NCI-H2029 treated with DMSO at 0.1 percent for 48 hours (cell line): ENCODE results near the gene CCDC73.
"Not testable (repeated sequence)": the region's sequence is repeated elsewhere in the genome, so short reads cannot be mapped to it uniquely, and the experiment has no call there.

Experiments used
- DNase-seq: peaks from one replicate; lab custom pipeline; 2025; lab: John Stamatoyannopoulos, UW

CCDC73 gene

GRCh38 chr11:32705309-32706033 lies 89.0 kb downstream of the CCDC73 start:
- no peak for DNase-seq

DNA sequence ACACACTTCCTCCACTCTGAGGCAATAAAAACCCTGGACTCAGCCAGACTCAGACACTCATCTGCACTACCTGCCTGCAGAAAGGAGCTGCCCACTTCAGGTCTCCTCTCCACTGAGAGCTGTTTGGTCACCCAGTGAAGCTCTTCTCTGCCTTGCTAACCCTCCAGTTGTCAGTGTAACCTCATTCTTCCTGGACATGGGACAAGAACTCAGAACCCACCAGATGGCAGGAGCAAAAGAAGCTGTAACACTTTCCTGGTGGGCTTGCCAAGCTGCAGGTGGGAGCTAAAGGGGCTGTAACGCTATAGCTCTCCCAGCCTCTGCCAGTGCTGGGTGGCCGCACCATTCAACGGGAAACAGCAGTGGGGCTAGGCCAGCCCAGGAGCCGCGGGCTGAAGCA lies 89.7 kb downstream of the CCDC73 start:
- no peak for DNase-seq

- no peak for DNase-seq
Measured at GRCh38 chr11:32704261-32704660, 90.2 kb downstream of the CCDC73 start.

DNA sequence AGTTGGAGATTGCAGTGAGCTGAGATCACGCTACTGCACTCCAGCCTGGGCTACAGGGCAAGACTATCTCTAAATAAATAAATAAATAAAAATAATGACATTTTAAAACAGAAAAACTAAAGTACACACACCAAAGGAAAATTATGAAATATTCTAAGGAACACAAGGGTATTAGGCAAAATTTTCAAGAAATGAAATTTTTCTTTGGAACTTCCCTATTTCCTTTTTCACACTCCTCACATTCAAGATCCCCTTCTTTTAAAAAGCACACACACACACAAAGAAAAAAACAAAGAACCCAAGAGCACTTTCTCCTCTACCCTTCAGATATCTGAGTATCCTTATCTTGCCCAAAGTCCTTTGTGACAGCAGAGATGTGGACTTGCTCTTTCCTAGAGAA lies 92.8 kb downstream of the CCDC73 start:
- no peak for DNase-seq

DNA sequence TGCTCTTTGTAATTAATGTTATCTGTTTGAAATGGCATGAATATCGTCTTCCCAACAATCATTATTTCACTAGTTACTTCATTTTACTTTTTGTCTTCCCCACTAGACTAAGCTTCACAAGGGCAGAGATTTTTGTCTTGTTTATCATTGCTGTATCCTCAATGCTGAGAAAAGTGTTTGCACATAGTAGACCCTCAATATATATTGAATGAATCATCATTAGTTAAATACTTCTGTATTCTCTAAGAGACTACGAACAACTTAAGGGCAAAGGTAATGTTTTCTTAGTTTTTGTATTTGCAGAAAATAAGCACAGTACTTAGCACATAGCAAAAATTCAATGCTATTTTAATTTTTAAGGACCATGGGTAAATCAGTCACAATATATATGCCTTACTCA lies 95.9 kb downstream of the CCDC73 start:
- no peak for DNase-seq

- no peak for DNase-seq
Measured at GRCh38 chr11:32671051-32671450, 123.4 kb downstream of the CCDC73 start.

DNA sequence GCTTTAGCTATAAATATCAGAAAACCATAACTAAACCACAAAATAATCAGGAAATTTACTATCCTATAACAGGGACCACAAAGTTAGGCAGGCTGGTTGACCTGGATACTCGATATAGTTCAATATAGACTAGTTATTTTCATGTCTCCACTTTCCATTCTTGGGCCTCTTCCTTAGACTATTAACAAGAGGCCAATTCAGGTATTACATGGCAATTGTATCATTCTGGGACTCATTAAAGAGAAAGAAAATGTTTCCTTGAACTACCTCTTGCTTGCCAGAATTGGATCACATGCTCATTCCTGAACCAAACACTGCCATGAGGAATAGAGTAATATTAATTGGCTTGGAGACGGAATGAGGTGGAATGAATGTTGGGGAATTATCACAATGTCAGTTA lies 134.8 kb downstream of the CCDC73 start:
- no peak for DNase-seq

- no peak for DNase-seq
Measured at GRCh38 chr11:32658639-32659406, 135.6 kb downstream of the CCDC73 start.

DNA sequence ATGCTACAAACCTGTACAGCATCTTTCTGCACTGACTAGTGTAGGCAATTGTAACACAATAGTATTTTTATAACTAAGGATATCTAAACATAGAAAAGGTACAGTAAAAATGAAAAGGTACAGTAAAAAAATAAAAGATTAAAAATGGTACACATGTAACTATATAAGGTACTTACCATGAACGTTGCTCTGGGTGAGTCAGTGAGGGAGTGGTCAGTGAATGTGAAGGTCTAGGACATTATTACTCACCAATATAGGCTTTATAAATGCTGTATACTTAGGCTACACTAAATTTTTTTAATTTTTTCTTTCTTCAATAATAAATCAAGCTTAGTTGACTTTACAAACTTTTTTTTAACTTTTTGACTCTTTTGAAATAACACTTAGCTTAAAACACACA lies 150.9 kb downstream of the CCDC73 start:
- no peak for DNase-seq

GRCh38 chr11:32641361-32641760 lies 153.1 kb downstream of the CCDC73 start:
- DNase-seq: no peak

- DNase-seq: no peak
Measured at GRCh38 chr11:32635819-32636218, 158.6 kb downstream of the CCDC73 start.

DNA sequence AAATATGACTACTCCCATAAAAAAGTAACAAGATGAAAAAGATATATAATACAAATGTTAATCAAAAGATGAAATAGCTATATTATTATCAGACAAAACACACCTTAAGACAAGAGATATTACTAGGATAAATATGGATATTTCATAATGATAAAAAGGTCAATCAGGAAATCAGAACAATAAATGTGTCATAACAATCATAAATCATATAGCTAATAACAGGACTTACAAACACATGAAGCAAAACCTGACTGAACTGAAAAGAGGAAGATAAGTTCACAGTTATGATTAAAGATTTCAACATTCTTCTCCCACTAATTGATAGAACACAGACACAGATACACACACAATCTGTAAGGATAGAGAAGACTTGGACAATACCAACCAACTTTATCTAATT lies 163.6 kb downstream of the CCDC73 start:
- DNase-seq: no peak

GRCh38 chr11:32616903-32617302 lies 177.6 kb downstream of the CCDC73 start:
- DNase-seq: no peak

GRCh38 chr11:32615422-32615821 lies 179.0 kb downstream of the CCDC73 start:
- no peak for DNase-seq

GRCh38 chr11:32613500-32614151 lies 180.8 kb downstream of the CCDC73 start:
- no peak for DNase-seq

GRCh38 chr11:32610797-32611352 lies 183.6 kb downstream of the CCDC73 start:
- DNase-seq: no peak

GRCh38 chr11:32608826-32609225 lies 185.6 kb downstream of the CCDC73 start:
- not testable (repeated sequence) for DNase-seq

DNA sequence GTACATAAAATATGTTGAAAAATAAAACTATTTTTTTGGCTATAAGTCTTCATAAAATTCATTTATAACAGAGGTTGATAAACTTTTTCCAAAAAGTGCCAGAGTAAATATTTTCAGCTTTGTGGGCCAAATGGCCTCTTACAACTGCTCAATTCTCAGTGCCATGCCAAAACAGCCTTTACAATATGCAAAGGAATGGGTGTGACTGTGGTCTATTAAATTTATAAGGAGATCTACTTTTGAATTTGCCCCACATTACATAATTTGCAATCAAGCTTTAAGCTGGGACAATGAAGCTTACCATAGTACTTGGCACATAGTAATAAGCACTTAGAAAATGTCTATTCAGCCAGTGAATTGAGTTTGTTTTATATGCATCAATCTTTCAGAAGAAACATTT lies 188.2 kb downstream of the CCDC73 start:
- no peak for DNase-seq

DNA sequence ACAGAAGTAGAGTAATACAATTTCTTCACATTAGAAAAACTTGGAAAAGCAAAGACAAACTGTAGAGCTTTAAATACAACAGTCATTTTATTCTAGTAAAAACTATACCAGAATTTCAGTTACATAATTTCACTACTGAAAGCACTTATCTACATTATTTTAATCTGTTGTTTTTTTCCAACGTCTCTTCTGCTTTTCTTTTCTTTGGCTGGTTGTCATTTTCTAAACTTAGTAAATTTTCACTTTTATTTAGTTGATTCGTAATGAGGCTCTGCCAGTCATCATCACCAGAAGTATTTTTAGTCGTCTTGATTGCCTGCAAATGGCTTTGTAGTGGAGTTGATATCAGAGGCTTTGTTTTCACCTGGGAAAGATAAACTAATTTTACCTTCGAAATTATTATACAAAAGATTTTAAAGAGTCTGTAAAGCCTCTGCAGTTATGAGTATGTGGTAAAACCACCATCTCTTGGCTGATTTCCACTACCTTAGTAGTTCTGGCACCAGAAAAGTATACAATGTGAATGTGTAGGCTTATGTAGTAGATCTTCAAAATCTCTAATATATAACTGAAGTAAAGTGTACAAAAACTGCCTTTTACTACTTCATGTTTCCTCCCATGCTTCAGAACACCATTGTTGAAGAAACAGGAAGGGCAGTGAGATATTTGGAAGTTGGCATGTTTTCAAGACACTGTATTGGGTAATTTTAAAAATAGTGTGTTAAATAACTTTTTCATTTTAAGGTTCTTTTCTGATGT lies 191.6 kb downstream of the CCDC73 start:
- DNase-seq: no peak

- DNase-seq: no peak
Measured at GRCh38 chr11:32597921-32598320, 196.5 kb downstream of the CCDC73 start.

DNA sequence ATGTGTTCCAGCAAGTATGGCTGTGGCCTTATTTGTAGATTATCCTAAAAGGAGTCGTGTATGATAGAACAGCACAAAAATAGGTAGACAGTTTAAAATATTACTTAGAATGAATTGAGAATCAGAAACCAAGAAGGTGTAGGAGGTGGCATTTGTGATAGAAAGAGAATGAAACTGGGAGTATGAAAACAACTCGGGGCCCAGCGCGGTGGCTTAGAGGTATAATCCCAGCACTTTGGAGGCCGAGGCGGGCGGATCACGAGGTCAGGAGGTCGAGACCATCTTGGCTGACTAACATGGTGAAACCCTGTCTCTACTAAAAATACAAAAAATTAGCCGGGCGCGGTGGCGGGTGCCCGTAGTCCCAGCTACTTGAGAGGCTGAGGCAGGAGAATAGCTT lies 198.3 kb downstream of the CCDC73 start:
- DNase-seq: not testable (repeated sequence)

- no peak for DNase-seq
Measured at GRCh38 chr11:32594272-32594671, 200.2 kb downstream of the CCDC73 start.
